CD14-positive monocyte (primary cell): ENCODE measurements around the gene CHKA. TPM values are rescaled to one million over a fixed set of nuclear protein-coding genes. Genes with fewer than 3 reads are reported as not detected.
A peak's percentile ranks its signal among the peaks of the same experiment; 100 is the strongest.

ENCODE experiments used
- DNase-seq, 3 donors: peaks; one replicate each; pipeline ENCODE4 v3.0.0-alpha.2; 2011 to 2022
- H2AFZ ChIP-seq: 2 replicates; pipeline ENCODE4 v1.6.0; 2012; ENCODE audit warnings: mild to moderate bottlenecking, low read depth, low read length, inconsistent platforms; ENCODE audit not compliant: insufficient read depth, poor library complexity, severe bottlenecking
- H3K27ac ChIP-seq, 2 donors: 1 replicate in 1 of 2; 2 replicates in 1 of 2; pipeline ENCODE4 v1.5.1; 2012 to 2013; ENCODE audit warnings: low read length in 2 of 2, control low read depth in 1 of 2, inconsistent platforms in 1 of 2, low read depth in 1 of 2, mild to moderate bottlenecking in 1 of 2
- H3K27me3 ChIP-seq, 2 donors: one replicate each; pipeline versions ENCODE4 v1.6.0 to v1.6.1; 2011 to 2013; ENCODE audit warnings: low read length in 2 of 2; ENCODE audit not compliant: control insufficient read depth in 2 of 2, insufficient read depth in 2 of 2
- H3K36me3 ChIP-seq, 2 donors: replicated peaks in 1 of 2; 1 replicate in 1 of 2; 2 replicates in 1 of 2; pipeline versions ENCODE4 v1.5.1 to v1.6.1; 2012 to 2013; ENCODE audit warnings: low read length in 2 of 2, control low read depth in 1 of 2, inconsistent platforms in 1 of 2, mild to moderate bottlenecking in 1 of 2; ENCODE audit not compliant: insufficient read depth in 2 of 2, control insufficient read depth in 1 of 2
- H3K4me1 ChIP-seq, 2 donors: 1 replicate in 1 of 2; 2 replicates in 1 of 2; pipeline versions ENCODE4 v1.5.1 to v1.6.1; 2012 to 2013; ENCODE audit warnings: low read length in 2 of 2, control low read depth in 1 of 2, inconsistent platforms in 1 of 2, mild to moderate bottlenecking in 1 of 2, moderate library complexity in 1 of 2; ENCODE audit not compliant: insufficient read depth in 2 of 2, control insufficient read depth in 1 of 2
- H3K4me2 ChIP-seq: replicated peaks from 2 replicates; pipeline ENCODE3; 2012; ENCODE audit warnings: low read length, moderate library complexity, mild to moderate bottlenecking; ENCODE audit not compliant: poor library complexity, severe bottlenecking; ENCODE audit errors: extremely low read depth
- H3K4me3 ChIP-seq, 3 experiments: fragments of 200-600 bp in 1 of 3; sonication (generic) in 1 of 3; replicated peaks in 1 of 3; 1 replicate in 2 of 3; 2 replicates in 1 of 3; pipeline ENCODE4 v1.5.1; 2011 to 2013; ENCODE audit warnings: low read length in 3 of 3, mild to moderate bottlenecking in 3 of 3, control low read depth in 2 of 3, low read depth in 2 of 3, inconsistent platforms in 1 of 3, moderate library complexity in 1 of 3
- H3K79me2 ChIP-seq: 2 replicates; pipeline ENCODE4 v1.6.0; 2012; ENCODE audit warnings: mild to moderate bottlenecking, control low read depth, inconsistent platforms, low read length, moderate library complexity; ENCODE audit not compliant: insufficient read depth
- H3K9ac ChIP-seq: 2 replicates; pipeline ENCODE4 v1.6.0; 2017; ENCODE audit warnings: low read length, mild to moderate bottlenecking; ENCODE audit not compliant: insufficient read depth, poor library complexity, severe bottlenecking
- H3K9me3 ChIP-seq, 2 donors: replicated peaks in 1 of 2; 1 replicate in 1 of 2; 2 replicates in 1 of 2; pipeline versions ENCODE4 v1.5.1 to v1.6.1; 2012 to 2013; ENCODE audit warnings: low read length in 2 of 2, control low read depth in 1 of 2; ENCODE audit not compliant: control insufficient read depth in 1 of 2, insufficient read depth in 1 of 2
- H4K20me1 ChIP-seq: 2 replicates; pipeline ENCODE4 v1.6.0; 2012; ENCODE audit warnings: mild to moderate bottlenecking, low read length, control low read depth, moderate library complexity; ENCODE audit not compliant: insufficient read depth
- H3K27ac Mint-ChIP-seq, 7 donors: one replicate each; pipeline ENCODE4 v1.8.0; 2020; ENCODE audit warnings: mild to moderate bottlenecking in 7 of 7, mixed read lengths in 7 of 7, moderate library complexity in 6 of 7, inconsistent platforms in 2 of 7
- H3K27me3 Mint-ChIP-seq, 3 donors: one replicate each; pipeline ENCODE4 v1.8.0; 2021 to 2022; ENCODE audit warnings: low read depth in 3 of 3, mild to moderate bottlenecking in 3 of 3, mixed read lengths in 3 of 3, moderate library complexity in 3 of 3, inconsistent platforms in 1 of 3
- H3K36me3 Mint-ChIP-seq, 2 donors: one replicate each; pipeline ENCODE4 v1.8.0; 2020; ENCODE audit warnings: mixed read lengths in 2 of 2, inconsistent platforms in 1 of 2, mild to moderate bottlenecking in 1 of 2
- H3K4me1 Mint-ChIP-seq: one replicate; pipeline ENCODE4 v1.8.0; 2020; ENCODE audit warnings: mild to moderate bottlenecking, mixed read lengths
- H3K4me3 Mint-ChIP-seq, 2 donors: one replicate each; pipeline ENCODE4 v1.8.0; 2020; ENCODE audit warnings: mild to moderate bottlenecking in 2 of 2, mixed read lengths in 2 of 2, moderate library complexity in 1 of 2
- H3K9me3 Mint-ChIP-seq, 7 donors: one replicate each; pipeline ENCODE4 v1.8.0; 2020 to 2022; ENCODE audit warnings: mixed read lengths in 7 of 7, mild to moderate bottlenecking in 6 of 7, moderate library complexity in 6 of 7, inconsistent platforms in 2 of 7
- CTCF ChIP-seq: fragments of 200-600 bp; IDR thresholded peaks from one replicate; pipeline ENCODE4 v1.8.0; 2022; ENCODE audit warnings: antibody characterized with exemption, mild to moderate bottlenecking
- WGBS: methylation state at CpG from one replicate; pipeline ENCODE4 v1.1.5; 2013; ENCODE audit warnings: missing lambda C conversion rate; ENCODE audit not compliant: insufficient coverage; 5-methylcytosine and 5-hydroxymethylcytosine counted together
- intact Hi-C, 2 donors: fragments of 100-400 bp; cut with micrococcal nuclease; formaldehyde crosslinking; loops; one replicate each; pipeline versions ENCODE4 v1.15.0 to v1.15.1; 2023
- polyA plus RNA-seq, 3 donors: library from polyadenylated mRNA; depleted of rRNA in 1 of 3; unstranded in 2 of 3; stranded (reverse) in 1 of 3; fragments of 300-500 nt in 2 of 3; fragments of >200 nt in 1 of 3; fragmentation: Illumina TruSeq in 2 of 3; gene quantifications; 1 replicate in 2 of 3; 2 replicates in 1 of 3; pipeline ENCODE4 v1.2.3, GENCODE V29; 2012 to 2021

Gene CHKA
- polyA plus RNA-seq, 3 donors, result 2.8 to 20.9 (median 5.7) TPM

GRCh38 chr11:68077617-68078582 is 43.3 kb downstream of the CHKA start:
- TF ChIP-seq CTCF, result no peak
- no peaks in the 10 kb centered on the region for H3K79me2 ChIP-seq
- DNase-seq, result no peak
- H3K9me3 ChIP-seq, result no peaks in the 10 kb centered on the region
- Mint-ChIP-seq H3K27ac (no peak overlapping the region), H3K9me3 (no peaks in the 10 kb centered on the region), H3K4me1 (no peaks in the 10 kb centered on the region), H3K4me3 (no peak overlapping the region), H3K36me3 (peaks cover 48 to 74% of the 10 kb centered on the region in 2 donors), H3K27me3 (no peaks in the 10 kb centered on the region)
- WGBS, result 83% methylated on average over 4 of the region's 8 CpGs
- intact Hi-C loops, result no loop called here
- H3K27ac ChIP-seq, result no peak overlapping the region
- H3K4me2 ChIP-seq, result no peak overlapping the region
- no peak overlapping the region for H3K9ac ChIP-seq
- no peaks in the 10 kb centered on the region for H4K20me1 ChIP-seq
- H3K27me3 ChIP-seq, result no peaks in the 10 kb centered on the region
- no peak overlapping the region for H3K4me3 ChIP-seq
- no peak overlapping the region for H2AFZ ChIP-seq
- no peaks in the 10 kb centered on the region for H3K4me1 ChIP-seq
- H3K36me3 ChIP-seq, result peaks cover 24 to 70% of the 10 kb centered on the region in 2 donors

GRCh38 chr11:68076371-68077042 is 44.7 kb downstream of the CHKA start:
- TF ChIP-seq CTCF, result no peak
- intact Hi-C loops, result no loop called here
- H3K27ac Mint-ChIP-seq, result peak overlapping the region in 1 of 7 donors; percentile 58
- DNase-seq, result no peak
- H3K4me3 ChIP-seq, result no peak overlapping the region
- no peaks in the 10 kb centered on the region for H3K9me3 Mint-ChIP-seq
- no peaks in the 10 kb centered on the region for H3K9me3 ChIP-seq
- no peaks in the 10 kb centered on the region for H3K27me3 Mint-ChIP-seq
- no peaks in the 10 kb centered on the region for H3K27me3 ChIP-seq
- no peak overlapping the region for H3K9ac ChIP-seq
- peaks cover 50 to 78% of the 10 kb centered on the region in 2 donors for H3K36me3 Mint-ChIP-seq
- H3K27ac ChIP-seq, result no peak overlapping the region
- H3K79me2 ChIP-seq, result no peaks in the 10 kb centered on the region
- peaks cover 24 to 81% of the 10 kb centered on the region in 2 donors for H3K36me3 ChIP-seq
- H3K4me3 Mint-ChIP-seq, result no peak overlapping the region
- no peak overlapping the region for H2AFZ ChIP-seq
- H3K4me1 Mint-ChIP-seq, result peaks cover 2% of the 10 kb centered on the region
- H3K4me2 ChIP-seq, result no peak overlapping the region
- H4K20me1 ChIP-seq, result no peaks in the 10 kb centered on the region
- no peaks in the 10 kb centered on the region for H3K4me1 ChIP-seq
- 81% methylated on average over 7 of the region's 11 CpGs for whole genome bisulfite sequencing
